HepG2 (cell line): ENCODE measurements around the gene ETNK1.
"Not testable (repeated sequence)": the region's sequence is repeated elsewhere in the genome, so short reads cannot be mapped to it uniquely, and the experiment has no call there.

ENCODE experiments used
- FOXM1 ChIP-seq: sonication (generic); formaldehyde crosslinking; IDR thresholded peaks from 2 replicates; pipeline ENCODE4 v1.5.0; 2020; ENCODE audit warnings: missing genetic modification reagents
- NCOA2 ChIP-seq: sonication (generic); formaldehyde crosslinking; IDR thresholded peaks from 2 replicates; pipeline ENCODE4 v1.8.0; 2022; ENCODE audit warnings: inconsistent platforms
- SRF ChIP-seq: IDR thresholded peaks from 2 replicates; pipeline ENCODE4 v1.6.1; 2011; ENCODE audit warnings: mild to moderate bottlenecking, low read depth, low read length, moderate library complexity
- YY1 ChIP-seq: IDR thresholded peaks from 2 replicates; pipeline ENCODE4 v1.6.1; 2011; ENCODE audit warnings: low read length, low read depth, moderate library complexity, mild to moderate bottlenecking; ENCODE audit not compliant: insufficient read depth, insufficient replicate concordance
- ZMYM2 ChIP-seq: sonication (generic); formaldehyde crosslinking; IDR thresholded peaks from 2 replicates; pipeline ENCODE4 v1.8.0; 2022; ENCODE audit warnings: mild to moderate bottlenecking, missing genetic modification reagents
- ZNF343 ChIP-seq: sonication (generic); formaldehyde crosslinking; IDR thresholded peaks from 2 replicates; pipeline ENCODE4 v1.4.0; 2020; ENCODE audit warnings: mild to moderate bottlenecking, missing genetic modification reagents
- ZNF570 ChIP-seq: sonication (generic); formaldehyde crosslinking; IDR thresholded peaks from 2 replicates; pipeline ENCODE4 v1.4.0; 2020; ENCODE audit warnings: mild to moderate bottlenecking, missing genetic modification reagents, borderline replicate concordance
- TF ChIP-seq, protein P1 (sequence below): sonication (generic); formaldehyde crosslinking; IDR thresholded peaks from 2 replicates; pipeline ENCODE4 v1.5.0; 2020; ENCODE audit warnings: mild to moderate bottlenecking, missing genetic modification reagents, moderate library complexity
- TF ChIP-seq, protein P2 (sequence below): sonication (generic); formaldehyde crosslinking; IDR thresholded peaks from 2 replicates; pipeline ENCODE4 v1.9.0; 2022; ENCODE audit warnings: missing genetic modification reagents, mild to moderate bottlenecking, borderline replicate concordance

DNA sequence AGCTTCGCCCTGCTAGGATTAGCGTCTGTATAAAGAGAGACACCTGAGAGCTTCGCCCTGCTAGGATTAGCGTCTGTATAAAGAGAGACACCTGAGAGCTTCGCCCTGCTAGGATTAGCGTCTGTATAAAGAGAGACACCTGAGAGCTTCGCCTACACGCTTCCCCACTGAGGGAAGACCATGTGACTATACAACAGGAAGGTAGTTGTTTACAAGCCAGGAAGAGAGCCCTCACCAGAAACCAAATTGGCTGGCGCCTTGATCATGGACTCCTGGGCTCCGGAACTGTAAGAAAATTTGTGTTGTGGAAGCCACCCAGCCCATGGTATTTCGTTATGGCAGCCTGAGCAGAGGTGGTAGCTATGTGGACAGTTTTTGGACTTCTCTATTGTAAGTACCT lies 74.7 kb downstream of the ETNK1 start:
- not testable (repeated sequence) for TF ChIP-seq SRF; NCOA2 (CRISPR knock-in tag); ZNF343; FOXM1 (CRISPR knock-in tag); YY1; ZNF570; ZMYM2
- TF ChIP-seq, protein P1, sequence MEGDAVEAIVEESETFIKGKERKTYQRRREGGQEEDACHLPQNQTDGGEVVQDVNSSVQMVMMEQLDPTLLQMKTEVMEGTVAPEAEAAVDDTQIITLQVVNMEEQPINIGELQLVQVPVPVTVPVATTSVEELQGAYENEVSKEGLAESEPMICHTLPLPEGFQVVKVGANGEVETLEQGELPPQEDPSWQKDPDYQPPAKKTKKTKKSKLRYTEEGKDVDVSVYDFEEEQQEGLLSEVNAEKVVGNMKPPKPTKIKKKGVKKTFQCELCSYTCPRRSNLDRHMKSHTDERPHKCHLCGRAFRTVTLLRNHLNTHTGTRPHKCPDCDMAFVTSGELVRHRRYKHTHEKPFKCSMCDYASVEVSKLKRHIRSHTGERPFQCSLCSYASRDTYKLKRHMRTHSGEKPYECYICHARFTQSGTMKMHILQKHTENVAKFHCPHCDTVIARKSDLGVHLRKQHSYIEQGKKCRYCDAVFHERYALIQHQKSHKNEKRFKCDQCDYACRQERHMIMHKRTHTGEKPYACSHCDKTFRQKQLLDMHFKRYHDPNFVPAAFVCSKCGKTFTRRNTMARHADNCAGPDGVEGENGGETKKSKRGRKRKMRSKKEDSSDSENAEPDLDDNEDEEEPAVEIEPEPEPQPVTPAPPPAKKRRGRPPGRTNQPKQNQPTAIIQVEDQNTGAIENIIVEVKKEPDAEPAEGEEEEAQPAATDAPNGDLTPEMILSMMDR (CRISPR knock-in tag), result not testable (repeated sequence)
- TF ChIP-seq, protein P2, sequence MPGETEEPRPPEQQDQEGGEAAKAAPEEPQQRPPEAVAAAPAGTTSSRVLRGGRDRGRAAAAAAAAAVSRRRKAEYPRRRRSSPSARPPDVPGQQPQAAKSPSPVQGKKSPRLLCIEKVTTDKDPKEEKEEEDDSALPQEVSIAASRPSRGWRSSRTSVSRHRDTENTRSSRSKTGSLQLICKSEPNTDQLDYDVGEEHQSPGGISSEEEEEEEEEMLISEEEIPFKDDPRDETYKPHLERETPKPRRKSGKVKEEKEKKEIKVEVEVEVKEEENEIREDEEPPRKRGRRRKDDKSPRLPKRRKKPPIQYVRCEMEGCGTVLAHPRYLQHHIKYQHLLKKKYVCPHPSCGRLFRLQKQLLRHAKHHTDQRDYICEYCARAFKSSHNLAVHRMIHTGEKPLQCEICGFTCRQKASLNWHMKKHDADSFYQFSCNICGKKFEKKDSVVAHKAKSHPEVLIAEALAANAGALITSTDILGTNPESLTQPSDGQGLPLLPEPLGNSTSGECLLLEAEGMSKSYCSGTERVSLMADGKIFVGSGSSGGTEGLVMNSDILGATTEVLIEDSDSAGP (CRISPR knock-in tag), result not testable (repeated sequence)
